ENCODE results near the gene TTLL13.
"Not testable (repeated sequence)": the region's sequence is repeated elsewhere in the genome, so short reads cannot be mapped to it uniquely, and the experiment has no call there.

TTLL13 gene

DNA sequence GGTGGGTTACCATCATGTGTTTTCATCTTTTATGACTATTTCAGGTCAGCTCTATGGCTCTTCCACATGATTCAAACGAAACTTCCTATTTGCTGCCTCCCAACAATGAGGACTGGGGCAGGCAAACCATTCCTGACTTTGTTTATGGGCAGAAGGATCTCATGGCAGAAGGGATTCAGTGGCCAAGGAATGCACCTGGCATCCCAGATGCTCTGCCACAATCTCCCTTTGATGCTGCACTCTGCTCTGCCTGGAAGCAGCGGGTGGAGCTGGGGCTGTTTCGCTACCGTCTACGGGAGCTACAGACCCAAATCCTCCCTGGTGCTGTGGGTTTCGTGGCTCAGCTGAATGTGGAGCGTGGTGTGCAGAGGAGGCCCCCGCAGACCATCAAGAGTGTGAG is 8.5 kb upstream of the TTLL13 start:
- no peak for DNase-seq

DNA sequence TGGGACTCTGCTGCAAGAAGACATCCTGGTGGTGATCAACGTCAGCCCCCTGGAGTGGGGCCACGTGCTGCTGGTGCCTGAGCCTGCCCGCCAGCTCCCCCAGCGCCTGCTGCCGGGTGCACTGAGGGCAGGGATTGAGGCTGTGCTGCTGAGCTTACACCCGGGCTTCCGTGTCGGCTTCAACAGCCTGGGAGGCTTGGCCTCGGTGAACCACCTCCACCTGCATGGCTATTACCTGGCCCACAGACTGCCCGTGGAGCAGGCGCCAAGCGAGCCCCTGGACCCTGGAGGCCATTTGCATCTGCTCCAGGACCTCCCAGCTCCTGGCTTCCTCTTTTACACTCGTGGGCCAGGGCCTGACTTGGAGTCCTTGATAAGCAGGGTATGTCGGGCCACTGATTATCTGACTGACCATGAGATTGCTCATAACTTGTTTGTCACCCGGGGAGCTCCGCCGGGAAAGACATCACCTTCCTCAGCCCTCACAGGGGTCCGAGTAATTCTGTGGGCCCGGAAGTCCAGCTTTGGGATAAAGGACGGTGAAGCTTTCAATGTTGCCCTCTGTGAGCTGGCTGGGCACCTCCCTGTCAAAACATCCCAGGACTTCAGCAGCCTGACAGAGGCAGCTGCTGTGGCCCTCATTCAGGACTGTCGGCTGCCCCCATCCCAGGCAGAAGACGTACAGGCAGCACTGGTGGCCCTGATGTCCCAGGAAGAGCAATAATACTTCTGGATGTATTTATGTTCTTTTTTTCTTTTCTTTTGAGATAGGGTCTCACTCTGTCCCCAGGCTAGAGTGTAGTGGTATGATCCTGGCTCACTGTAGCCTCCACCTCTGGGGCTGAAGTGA is 7.8 kb upstream of the TTLL13 start:
- DNase-seq = no peak

GRCh38 chr15:90243943-90244639 is 5.3 kb upstream of the TTLL13 start:
- no peak for DNase-seq

- DNase-seq = no peak
Measured at GRCh38 chr15:90248789-90249202, 560 bp upstream of the TTLL13 start.

DNA sequence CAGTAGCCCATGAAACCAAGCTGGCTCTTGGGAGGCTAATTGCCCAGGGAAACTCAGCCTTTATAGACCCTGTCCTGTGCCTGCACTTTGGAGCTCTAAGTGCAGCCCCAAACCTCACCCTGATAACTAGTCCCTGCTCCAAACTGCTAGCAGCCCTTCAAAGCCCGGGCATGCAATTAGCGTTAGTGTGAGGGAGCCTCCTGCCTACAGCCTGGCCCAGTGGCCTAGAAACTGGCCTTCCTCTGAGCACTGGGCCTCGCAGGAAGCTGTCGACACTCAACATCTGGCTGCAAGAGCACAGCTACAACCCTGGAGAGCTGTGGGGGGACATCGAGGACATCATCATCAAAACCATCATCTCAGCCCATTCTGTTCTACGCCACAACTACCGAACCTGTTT is 8.4 kb downstream of the TTLL13 start:
- no peak for DNase-seq

DNA sequence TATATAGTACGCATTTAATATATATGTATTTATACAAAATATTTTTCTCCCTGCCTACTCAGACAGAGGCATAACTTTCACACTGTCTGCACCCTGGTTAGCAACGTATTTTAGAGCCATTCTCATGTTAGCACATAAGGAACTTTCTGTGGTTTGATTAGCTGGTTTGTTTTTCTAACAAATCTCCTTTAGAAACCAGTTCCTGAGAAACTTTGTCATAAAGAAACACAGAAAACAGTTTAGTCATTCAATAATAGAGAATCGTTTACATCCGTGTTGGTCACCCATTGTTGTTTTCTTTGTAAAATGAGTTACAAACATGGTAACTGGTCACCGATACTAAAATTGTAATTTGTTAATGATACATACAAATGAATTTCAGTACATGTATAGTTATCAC is 10.2 kb downstream of the TTLL13 start:
- no peak for DNase-seq

DNA sequence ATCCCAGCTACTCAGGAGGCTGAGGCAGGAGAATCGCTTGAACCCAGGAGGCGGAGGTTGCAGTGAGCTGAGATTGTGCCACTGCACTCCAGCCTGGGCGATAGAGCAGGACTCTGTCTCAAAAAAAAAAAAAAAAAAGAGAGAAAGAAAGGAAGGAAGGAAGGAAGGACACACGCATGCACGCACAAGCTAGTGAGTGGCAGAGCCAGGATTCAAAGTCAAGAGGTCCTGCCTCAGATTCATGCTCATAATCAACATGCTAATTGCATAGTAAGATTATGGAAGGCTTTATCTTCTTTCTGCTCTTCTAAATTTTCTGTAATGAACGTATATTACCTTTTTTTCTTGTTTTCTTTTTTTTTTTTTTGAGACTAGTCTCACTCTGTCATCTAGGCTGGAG is 11.4 kb downstream of the TTLL13 start:
- not testable (repeated sequence) for DNase-seq

- DNase-seq = no peak
Measured at GRCh38 chr15:90261811-90262210, 12.5 kb downstream of the TTLL13 start.

- no peak for DNase-seq
Measured at GRCh38 chr15:90262426-90262825, 13.1 kb downstream of the TTLL13 start.

GRCh38 chr15:90264671-90265070 is 15.3 kb downstream of the TTLL13 start:
- no peak for DNase-seq

- DNase-seq = no peak
Measured at GRCh38 chr15:90265271-90266060, 16.1 kb downstream of the TTLL13 start, which contains the start of gene NGRN. Gene NGRN (plus strand): TSS chr15:90265672. CDS start chr15:90265713, 41 bp downstream.

DNA sequence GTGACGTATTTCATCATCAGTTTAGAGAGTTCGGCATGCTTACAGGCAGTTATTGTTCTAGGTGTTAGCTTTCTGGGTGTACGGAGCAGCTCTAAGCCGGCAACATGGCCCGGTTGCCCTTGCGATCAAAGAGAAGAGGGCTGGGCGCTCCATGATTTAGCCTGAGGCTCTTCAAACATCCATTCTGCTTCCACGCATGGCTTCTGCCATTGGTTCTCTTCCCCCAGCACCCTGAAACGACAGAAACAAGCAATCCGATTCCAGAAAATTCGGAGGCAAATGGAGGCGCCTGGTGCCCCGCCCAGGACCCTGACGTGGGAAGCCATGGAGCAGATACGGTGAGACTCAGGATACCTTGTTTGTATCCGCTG is 16.7 kb downstream of the TTLL13 start:
- no peak for DNase-seq

GRCh38 chr15:90266485-90266884 is 17.1 kb downstream of the TTLL13 start:
- DNase-seq = no peak

DNA sequence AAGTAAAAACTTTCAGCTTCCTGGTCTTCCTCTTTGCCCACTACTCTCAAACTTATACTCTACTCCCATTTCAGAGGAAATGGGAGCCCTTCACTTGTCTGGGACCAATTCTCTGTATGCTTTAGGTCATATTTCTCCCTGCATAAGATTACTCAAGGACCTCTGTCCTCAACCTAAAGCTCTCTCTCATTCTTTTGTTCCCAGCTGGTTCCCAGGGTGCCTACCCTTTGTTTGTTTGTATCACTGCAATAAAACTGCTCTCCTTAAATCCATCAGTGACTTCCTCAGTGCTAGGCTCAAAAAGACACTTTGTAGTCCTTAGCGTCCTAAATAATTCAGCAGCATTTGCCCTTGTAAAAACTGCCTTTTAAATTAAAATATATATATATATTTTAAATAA is 19.1 kb downstream of the TTLL13 start:
- DNase-seq = no peak

DNA sequence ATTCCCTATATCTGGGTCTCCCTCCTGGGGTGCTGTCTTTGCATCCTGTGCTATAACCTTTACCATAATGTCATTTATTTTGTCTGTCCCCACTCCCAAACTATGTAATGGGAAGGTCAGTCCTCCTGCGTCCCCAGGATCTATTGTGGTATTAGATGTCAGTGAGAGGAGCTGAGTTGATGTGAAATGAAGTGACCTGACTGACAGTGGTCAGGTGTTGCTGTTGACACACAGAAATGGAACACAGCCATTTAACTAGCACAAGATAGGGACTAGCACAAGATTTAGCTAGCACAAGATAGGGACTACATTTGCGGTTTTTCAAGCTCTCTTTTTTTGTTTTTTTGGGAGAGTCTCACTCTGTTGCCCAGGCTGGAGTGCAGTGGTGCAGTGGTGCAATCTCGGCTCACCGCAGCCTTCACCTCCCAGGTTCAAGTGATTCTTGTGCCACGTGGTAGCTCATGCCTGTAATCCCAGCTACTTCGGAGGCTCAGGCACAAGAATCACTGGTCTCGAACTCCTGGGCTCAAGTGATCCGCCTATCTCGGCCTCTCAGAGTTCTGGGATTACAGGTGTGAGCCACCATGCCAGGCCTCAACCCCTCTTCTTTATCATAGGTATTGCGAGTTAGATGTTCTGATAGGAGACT is 21.3 kb downstream of the TTLL13 start:
- DNase-seq = no peak

- DNase-seq = no peak
Measured at GRCh38 chr15:90271459-90272166, 22.3 kb downstream of the TTLL13 start.

DNA sequence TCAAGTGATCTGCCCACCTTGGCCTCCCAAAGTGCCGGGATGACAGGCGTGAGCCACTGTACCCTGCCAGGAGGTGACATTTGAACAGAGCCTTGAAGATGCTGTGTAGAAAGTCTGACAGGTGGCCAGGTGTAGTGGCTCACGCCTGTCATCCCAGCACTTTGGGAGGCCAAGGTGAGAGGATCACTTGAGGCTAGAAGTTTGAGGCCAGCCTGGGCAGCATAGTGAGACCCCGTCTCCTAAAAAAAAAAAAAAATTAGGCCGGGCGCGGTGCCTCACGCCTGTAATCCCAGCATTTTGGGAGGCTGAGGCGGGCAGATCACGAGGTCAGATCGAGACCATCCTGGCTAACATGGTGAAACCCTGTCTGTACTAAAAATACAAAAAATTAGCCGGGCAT is 29.1 kb downstream of the TTLL13 start:
- not testable (repeated sequence) for DNase-seq

DNA sequence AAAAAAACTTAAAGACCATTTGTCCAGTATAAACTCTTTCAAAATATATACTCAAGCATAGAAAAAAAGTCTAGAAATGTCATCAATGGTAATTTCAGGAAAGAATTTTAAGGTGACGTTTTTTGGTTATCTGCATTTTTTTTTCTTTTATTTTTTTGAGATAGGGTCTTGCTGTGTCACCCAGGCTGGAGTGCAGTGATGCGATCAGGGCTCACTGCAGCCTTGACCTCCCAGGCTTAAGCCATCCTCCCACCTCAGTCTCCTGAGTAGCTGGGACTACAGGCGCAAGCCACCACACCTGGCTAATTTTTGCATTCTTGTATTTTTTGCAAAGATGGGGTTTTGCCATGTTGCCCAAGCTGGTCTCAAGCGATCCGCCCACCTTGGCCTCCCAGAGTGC is 31.4 kb downstream of the TTLL13 start:
- not testable (repeated sequence) for DNase-seq

- not testable (repeated sequence) for DNase-seq
Measured at GRCh38 chr15:90281637-90282036, 32.3 kb downstream of the TTLL13 start.

DNA sequence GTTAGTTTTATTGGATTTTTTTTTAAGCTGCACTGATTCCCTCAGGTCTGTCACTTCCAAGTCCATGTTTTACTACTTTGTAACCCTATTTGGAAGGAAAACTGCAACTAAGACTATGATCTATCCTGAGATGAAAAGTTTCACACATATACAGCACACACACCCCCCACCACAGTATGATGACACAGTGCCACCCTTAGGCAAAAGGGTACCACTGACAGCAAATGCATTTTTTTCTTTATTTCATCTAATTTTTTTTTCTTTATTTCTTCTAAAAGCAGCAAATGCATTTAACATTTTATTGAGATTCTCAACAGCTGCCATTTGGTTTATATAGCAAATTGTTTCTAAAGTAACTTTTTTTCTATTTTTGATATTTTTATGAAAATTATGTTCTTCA is 37.3 kb downstream of the TTLL13 start:
- DNase-seq = no peak

DNA sequence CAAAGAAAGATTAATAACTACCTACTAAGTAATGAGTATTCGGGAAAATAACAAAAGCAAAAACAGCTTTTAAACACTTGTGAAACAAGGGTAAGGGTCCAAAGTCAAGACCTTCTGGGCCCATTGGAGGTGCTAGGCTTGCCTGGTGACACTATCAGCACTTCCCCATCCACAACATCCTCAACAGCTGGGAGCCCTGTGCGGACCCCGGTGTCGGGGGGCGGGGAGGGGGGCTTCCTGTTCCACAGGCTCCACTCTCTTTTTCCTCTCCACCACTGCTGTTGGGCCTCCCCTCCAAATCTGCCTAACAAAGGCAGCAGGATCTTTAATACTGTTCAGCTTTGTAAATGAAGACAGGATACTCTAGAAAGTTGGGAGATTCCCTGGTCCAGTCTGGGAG is 37.7 kb downstream of the TTLL13 start:
- DNase-seq = no peak

GRCh38 chr15:90287946-90288345 is 38.6 kb downstream of the TTLL13 start:
- DNase-seq = no peak
